HEK293 (cell line): ENCODE results near the gene POLR1G.
"Not testable (repeated sequence)": the region's sequence is repeated elsewhere in the genome, so short reads cannot be mapped to it uniquely, and the experiment has no call there.

Experiments
- PATZ1 ChIP-seq: fragments of 450-650 bp; formaldehyde crosslinking; IDR thresholded peaks from 2 replicates; pipeline ENCODE4 v1.5.1; 2016; ENCODE audit warnings: missing biosample characterization, missing genetic modification characterization
- RBAK ChIP-seq: fragments of 450-650 bp; formaldehyde crosslinking; IDR thresholded peaks from 2 replicates; pipeline ENCODE4 v1.5.1; 2016; ENCODE audit warnings: missing biosample characterization, missing genetic modification characterization
- YY1 ChIP-seq: fragments of 450-650 bp; formaldehyde crosslinking; IDR thresholded peaks from 2 replicates; pipeline ENCODE4 v1.5.1; 2018; ENCODE audit warnings: missing biosample characterization, missing genetic modification characterization
- ZNF341 ChIP-seq: fragments of 450-650 bp; formaldehyde crosslinking; IDR thresholded peaks from 2 replicates; pipeline ENCODE4; 2016; ENCODE audit warnings: low read depth, missing biosample characterization, missing genetic modification characterization
- ZNF660 ChIP-seq: fragments of 450-650 bp; IDR thresholded peaks from 2 replicates; pipeline ENCODE4 v1.5.1; 2018; ENCODE audit warnings: missing biosample characterization, mild to moderate bottlenecking, missing genetic modification characterization
- TF ChIP-seq, protein P1 (sequence below): fragments of 450-650 bp; formaldehyde crosslinking; optimal IDR thresholded peaks from 2 replicates; pipeline ENCODE3; 2016; ENCODE audit warnings: missing biosample characterization, mild to moderate bottlenecking, missing genetic modification characterization
- TF ChIP-seq, protein P2 (sequence below): fragments of 450-650 bp; formaldehyde crosslinking; IDR thresholded peaks from 2 replicates; pipeline ENCODE4 v1.5.1; 2017; ENCODE audit warnings: missing biosample characterization, missing genetic modification characterization
- TF ChIP-seq, protein P3 (sequence below): fragments of 450-650 bp; formaldehyde crosslinking; IDR thresholded peaks from 2 replicates; pipeline ENCODE4 v1.5.1; 2016; ENCODE audit warnings: missing biosample characterization, missing genetic modification characterization

- TF ChIP-seq, protein P1, sequence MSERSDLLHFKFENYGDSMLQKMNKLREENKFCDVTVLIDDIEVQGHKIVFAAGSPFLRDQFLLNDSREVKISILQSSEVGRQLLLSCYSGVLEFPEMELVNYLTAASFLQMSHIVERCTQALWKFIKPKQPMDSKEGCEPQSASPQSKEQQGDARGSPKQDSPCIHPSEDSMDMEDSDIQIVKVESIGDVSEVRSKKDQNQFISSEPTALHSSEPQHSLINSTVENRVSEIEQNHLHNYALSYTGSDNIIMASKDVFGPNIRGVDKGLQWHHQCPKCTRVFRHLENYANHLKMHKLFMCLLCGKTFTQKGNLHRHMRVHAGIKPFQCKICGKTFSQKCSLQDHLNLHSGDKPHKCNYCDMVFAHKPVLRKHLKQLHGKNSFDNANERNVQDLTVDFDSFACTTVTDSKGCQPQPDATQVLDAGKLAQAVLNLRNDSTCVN (tag by site-specific recombination): not testable (repeated sequence)
- not testable (repeated sequence) for TF ChIP-seq RBAK (tag by site-specific recombination); ZNF660 (tag by site-specific recombination); YY1; PATZ1 (tag by site-specific recombination); ZNF341 (tag by site-specific recombination)
- TF ChIP-seq, protein P2, sequence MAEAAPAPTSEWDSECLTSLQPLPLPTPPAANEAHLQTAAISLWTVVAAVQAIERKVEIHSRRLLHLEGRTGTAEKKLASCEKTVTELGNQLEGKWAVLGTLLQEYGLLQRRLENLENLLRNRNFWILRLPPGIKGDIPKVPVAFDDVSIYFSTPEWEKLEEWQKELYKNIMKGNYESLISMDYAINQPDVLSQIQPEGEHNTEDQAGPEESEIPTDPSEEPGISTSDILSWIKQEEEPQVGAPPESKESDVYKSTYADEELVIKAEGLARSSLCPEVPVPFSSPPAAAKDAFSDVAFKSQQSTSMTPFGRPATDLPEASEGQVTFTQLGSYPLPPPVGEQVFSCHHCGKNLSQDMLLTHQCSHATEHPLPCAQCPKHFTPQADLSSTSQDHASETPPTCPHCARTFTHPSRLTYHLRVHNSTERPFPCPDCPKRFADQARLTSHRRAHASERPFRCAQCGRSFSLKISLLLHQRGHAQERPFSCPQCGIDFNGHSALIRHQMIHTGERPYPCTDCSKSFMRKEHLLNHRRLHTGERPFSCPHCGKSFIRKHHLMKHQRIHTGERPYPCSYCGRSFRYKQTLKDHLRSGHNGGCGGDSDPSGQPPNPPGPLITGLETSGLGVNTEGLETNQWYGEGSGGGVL (tag by site-specific recombination): not testable (repeated sequence)
- TF ChIP-seq, protein P3, sequence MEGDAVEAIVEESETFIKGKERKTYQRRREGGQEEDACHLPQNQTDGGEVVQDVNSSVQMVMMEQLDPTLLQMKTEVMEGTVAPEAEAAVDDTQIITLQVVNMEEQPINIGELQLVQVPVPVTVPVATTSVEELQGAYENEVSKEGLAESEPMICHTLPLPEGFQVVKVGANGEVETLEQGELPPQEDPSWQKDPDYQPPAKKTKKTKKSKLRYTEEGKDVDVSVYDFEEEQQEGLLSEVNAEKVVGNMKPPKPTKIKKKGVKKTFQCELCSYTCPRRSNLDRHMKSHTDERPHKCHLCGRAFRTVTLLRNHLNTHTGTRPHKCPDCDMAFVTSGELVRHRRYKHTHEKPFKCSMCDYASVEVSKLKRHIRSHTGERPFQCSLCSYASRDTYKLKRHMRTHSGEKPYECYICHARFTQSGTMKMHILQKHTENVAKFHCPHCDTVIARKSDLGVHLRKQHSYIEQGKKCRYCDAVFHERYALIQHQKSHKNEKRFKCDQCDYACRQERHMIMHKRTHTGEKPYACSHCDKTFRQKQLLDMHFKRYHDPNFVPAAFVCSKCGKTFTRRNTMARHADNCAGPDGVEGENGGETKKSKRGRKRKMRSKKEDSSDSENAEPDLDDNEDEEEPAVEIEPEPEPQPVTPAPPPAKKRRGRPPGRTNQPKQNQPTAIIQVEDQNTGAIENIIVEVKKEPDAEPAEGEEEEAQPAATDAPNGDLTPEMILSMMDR (tag by site-specific recombination): not testable (repeated sequence)
These were observed 26.1 kb downstream of the POLR1G start for GRCh38 chr19:45432543-45432942.
